Psoas muscle (tissue), 8 donors: Measurements from ENCODE around the gene MFAP5. TPM values are rescaled to one million over a fixed set of nuclear protein-coding genes. Genes with fewer than 3 reads are reported as not detected.

Source experiments
- ATAC-seq, 4 donors: fragments of 200-7000 bp; cut with Tn5 transposase; one replicate each; pipeline ENCODE4 v1.9.1; 2020; ENCODE audit warnings: moderate library complexity in 3 of 4, mild to moderate bottlenecking in 2 of 4
- DNase-seq, 2 donors: peaks; one replicate each; pipeline ENCODE4 v3.0.0-alpha.2; 2020
- H3K27ac ChIP-seq: fragments of 200-600 bp; one replicate; pipeline ENCODE4 v1.8.0; 2022
- H3K27me3 ChIP-seq, 3 donors: fragments of 200-600 bp in 1 of 3; one replicate each; pipeline versions ENCODE4 v1.6.1 to v1.8.0; 2013 to 2022; ENCODE audit warnings: low read length in 2 of 3, mild to moderate bottlenecking in 2 of 3, moderate library complexity in 1 of 3; ENCODE audit not compliant: insufficient read depth in 3 of 3
- H3K36me3 ChIP-seq, 2 donors: fragments of 200-600 bp in 1 of 2; one replicate each; pipeline versions ENCODE4 v1.6.1 to v1.8.0; 2013 to 2022; ENCODE audit warnings: low read depth in 1 of 2, mild to moderate bottlenecking in 1 of 2, moderate library complexity in 1 of 2; ENCODE audit not compliant: insufficient read depth in 1 of 2
- H3K4me1 ChIP-seq: fragments of 200-600 bp; one replicate; pipeline ENCODE4 v1.8.0; 2022
- H3K4me3 ChIP-seq: fragments of 200-600 bp; one replicate; pipeline ENCODE4 v1.8.0; 2022; ENCODE audit warnings: mild to moderate bottlenecking
- H3K9me3 ChIP-seq: fragments of 200-600 bp; one replicate; pipeline ENCODE4 v1.8.0; 2022
- CTCF ChIP-seq: fragments of 200-600 bp; IDR thresholded peaks from one replicate; pipeline ENCODE4 v1.8.0; 2022; ENCODE audit warnings: antibody characterized with exemption
- WGBS, 3 donors: extraction: QIAGEN DNeasy Blood & Tissue Kit; methylation state at CpG; one replicate each; pipeline versions ENCODE4 v1.1.6 to v1.1.7; 2013; 5-methylcytosine and 5-hydroxymethylcytosine counted together
- intact Hi-C, 2 donors: fragments of 100-400 bp; cut with DNase I; formaldehyde crosslinking; loops; one replicate each; pipeline versions ENCODE4 v1.11.0 to v1.14.2; 2022
- polyA plus RNA-seq, 3 donors: library from polyadenylated mRNA; stranded (reverse); fragments of 200-250 nt; gene quantifications; one replicate each; pipeline ENCODE4 v1.2.3, GENCODE V29; 2013
- total RNA-seq, 4 donors: library from RNA; stranded (reverse); fragmentation: NEBNext Ultra II Directional in 2 of 4; extraction: Animal tissue kit (Norgen Biotek cat#: 25700) in 2 of 4; gene quantifications; one replicate each; pipeline versions ENCODE4 v1.2.1 to v1.2.4, GENCODE V29; 2021 to 2023
- donor health status: healthy with polysubstance abuse.
- donor health status: DM: no; HTN: no; CAD: no; lungs with moderate emphysema.
- donor health status: Bipolar disorder and iron deficiency.
- donor health status: healthy.
- donor health status: DM: yes; HTN: yes; CAD: no.
- donor health status: DM: no; HTN: no; CAD: no.
- donor health status: DM: no; HTN: no; CAD: no.
- donor health status: DM: yes; HTN: yes; CAD: no.

Gene MFAP5
- total and polyA plus RNA-seq, 7 donors, result 3.4 to 27.9 (median 20.9) TPM

GRCh38 chr12:8689681-8690080 is 27.1 kb upstream of the MFAP5 start:
- DNase-seq, result no peak
- H3K9me3 ChIP-seq, result no peaks in the 10 kb centered on the region
- no peak overlapping the region for H3K27ac ChIP-seq
- H3K36me3 ChIP-seq, result no peaks in the 10 kb centered on the region
- H3K4me1 ChIP-seq, result peaks cover 14% of the 10 kb centered on the region
- no peaks in the 10 kb centered on the region for H3K27me3 ChIP-seq
- H3K4me3 ChIP-seq, result no peak overlapping the region
- WGBS, 3 donors, result 84 to 97% (median 90%) methylated on average over 4 of the region's 4 CpGs
- ATAC-seq, result no peak
- intact Hi-C loops, result loop anchor here (10.0 kb wide), 3 partner anchors 135 to 1675 kb away; partner anchors contain the start of gene A2ML1 (in 1 of the 2)
- no peak for TF ChIP-seq CTCF

GRCh38 chr12:8687846-8688601 is 25.4 kb upstream of the MFAP5 start:
- no peaks in the 10 kb centered on the region for H3K9me3 ChIP-seq
- no peaks in the 10 kb centered on the region for H3K27me3 ChIP-seq
- no peak overlapping the region for H3K27ac ChIP-seq
- no peak for TF ChIP-seq CTCF
- H3K36me3 ChIP-seq, result no peaks in the 10 kb centered on the region
- H3K4me3 ChIP-seq, result no peak overlapping the region
- intact Hi-C loops, result loop anchor here (2.0 to 10.0 kb wide), 3 partner anchors 137 to 357 kb away; partner anchors contain the start of gene A2ML1 (in 1 of the 2)
- H3K4me1 ChIP-seq, result peaks cover 10% of the 10 kb centered on the region
- ATAC-seq (peak in 3 of 4 donors; percentile 49 to 70 (median 67)), DNase-seq (peak in 1 of 2 donors; percentile 32)
- WGBS, 3 donors, result 55 to 65% (median 56%) methylated on average over 2 of the region's 2 CpGs

- Histone ChIP-seq H3K4me1 (no peaks in the 10 kb centered on the region), H3K9me3 (no peaks in the 10 kb centered on the region), H3K27ac (no peak overlapping the region), H3K27me3 (no peaks in the 10 kb centered on the region), H3K36me3 (no peaks in the 10 kb centered on the region), H3K4me3 (no peak overlapping the region)
- no peak for TF ChIP-seq CTCF
- intact Hi-C loops, result loop anchor here (10.0 kb wide), 2 partner anchors 140 to 360 kb away; partner anchors contain the start of gene A2ML1 (in 1 of the 2)
- ATAC-seq (no peak), DNase-seq (no peak)
- 78 to 85% (median 79%) methylated on average over 2 of the region's 2 CpGs for WGBS, 3 donors
These were observed 22.4 kb upstream of the MFAP5 start for GRCh38 chr12:8685051-8685450.

DNA sequence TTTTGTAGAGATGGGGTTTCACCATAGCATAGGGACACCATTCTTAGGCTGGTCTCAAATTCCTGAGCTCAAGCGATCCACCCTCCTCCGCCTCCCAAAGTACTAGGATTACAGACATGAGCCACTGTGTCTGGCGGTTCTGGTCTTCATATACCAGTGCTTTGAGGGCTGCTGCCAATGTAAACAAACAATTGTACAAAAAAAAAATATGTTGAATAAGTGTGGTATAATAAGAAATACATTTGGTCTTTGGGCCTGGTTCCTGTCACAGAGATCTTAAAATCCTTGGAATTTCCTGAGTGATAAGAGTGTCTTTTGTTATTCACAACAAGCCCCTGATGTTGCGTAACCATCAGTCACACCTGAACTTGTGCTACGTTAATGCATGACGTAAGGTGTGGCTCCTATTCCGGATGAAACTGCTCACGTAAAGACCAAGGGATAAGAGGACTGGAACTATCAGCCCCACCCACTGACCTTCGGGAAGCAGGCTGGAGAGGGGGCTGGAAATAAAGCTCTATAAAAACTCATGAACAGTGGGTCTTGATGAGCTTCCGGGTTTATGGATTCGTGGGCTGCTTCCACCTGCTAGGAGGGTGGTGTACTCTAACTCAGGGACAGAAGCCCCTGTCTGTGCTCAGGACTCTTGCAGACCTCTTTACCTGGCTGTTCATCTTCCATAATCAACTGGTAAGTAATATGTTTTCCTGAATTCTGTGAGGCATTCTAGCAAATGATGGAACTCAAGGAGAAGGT is 18.7 kb upstream of the MFAP5 start:
- H3K9me3 ChIP-seq, result no peaks in the 10 kb centered on the region
- H3K4me3 ChIP-seq, result peak overlapping the region; percentile 2
- DNase-seq (no peak), ATAC-seq (peak in 1 of 4 donors; percentile 35)
- intact Hi-C loops, result loop anchor here (5.0 to 10.0 kb wide), 3 partner anchors 143 to 371 kb away; partner anchors contain the start of gene A2ML1 (in 1 of the 2)
- no peak overlapping the region for H3K27ac ChIP-seq
- WGBS, 3 donors, result 40 to 46% (median 44%) methylated on average over 11 of the region's 11 CpGs
- peaks cover 0 to 4% (median 0%) of the 10 kb centered on the region in 3 donors for H3K27me3 ChIP-seq
- TF ChIP-seq CTCF, result no peak
- no peaks in the 10 kb centered on the region for H3K4me1 ChIP-seq
- no peaks in the 10 kb centered on the region for H3K36me3 ChIP-seq
